Measurements from ENCODE around the gene GPLD1.

DNA sequence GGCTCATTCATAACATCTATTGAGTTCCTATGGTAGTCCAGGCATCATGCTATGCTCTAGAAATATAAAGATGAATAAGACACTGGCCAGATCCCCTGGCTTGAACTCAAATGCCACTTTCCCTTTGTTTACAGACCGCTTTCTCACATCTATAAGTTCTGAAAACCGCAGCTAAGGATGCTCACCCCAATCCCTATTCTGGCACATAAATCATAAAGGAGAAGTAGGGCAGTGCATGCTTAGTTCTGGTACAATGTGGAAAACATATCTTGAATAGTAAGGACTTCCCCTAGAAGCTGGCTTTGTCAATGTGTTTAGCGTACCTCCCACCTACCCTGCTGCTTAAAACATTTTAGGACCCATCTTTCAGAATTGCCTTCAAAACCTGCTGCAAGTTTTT lies 60.2 kb downstream of the GPLD1 start:
- TF ChIP-seq CTCF (IDR thresholded peaks at IDR 0.05) (no peak), POLR2A (IDR thresholded peaks at IDR 0.05) (no peak)
